Small intestine (tissue), 7 donors: ENCODE results near the gene CLASP1. TPM values are rescaled to one million over a fixed set of nuclear protein-coding genes. Genes with fewer than 3 reads are reported as not detected.

Experiments used
- DNase-seq, 2 donors: peaks; one replicate each; pipeline versions ENCODE4 v3.0.0 to v3.0.0-alpha.2; 2013
- FAIRE-seq: peaks from 2 replicates; lab custom pipeline; 2012; peaks lifted over from hg19 to GRCh38; lab: Jason Lieb, UNC
- H3K27ac ChIP-seq, 3 donors: one replicate each; pipeline ENCODE4 v1.5.1; 2013; ENCODE audit warnings: low read length in 2 of 3, mild to moderate bottlenecking in 2 of 3, control low read depth in 1 of 3, inconsistent platforms in 1 of 3, low read depth in 1 of 3, moderate library complexity in 1 of 3
- H3K27me3 ChIP-seq, 3 donors: one replicate each; pipeline ENCODE4 v1.6.1; 2013; ENCODE audit warnings: low read length in 3 of 3, inconsistent platforms in 1 of 3; ENCODE audit not compliant: control insufficient read depth in 3 of 3, insufficient read depth in 3 of 3
- H3K36me3 ChIP-seq, 3 donors: one replicate each; pipeline ENCODE4 v1.6.1; 2013; ENCODE audit warnings: low read length in 3 of 3, inconsistent platforms in 1 of 3, low read depth in 1 of 3, mild to moderate bottlenecking in 1 of 3, moderate library complexity in 1 of 3; ENCODE audit not compliant: control insufficient read depth in 3 of 3, insufficient read depth in 2 of 3
- H3K4me1 ChIP-seq, 3 donors: one replicate each; pipeline ENCODE4 v1.6.1; 2013; ENCODE audit warnings: low read length in 2 of 3, inconsistent platforms in 1 of 3, low read depth in 1 of 3, mild to moderate bottlenecking in 1 of 3, moderate library complexity in 1 of 3; ENCODE audit not compliant: control insufficient read depth in 3 of 3, insufficient read depth in 2 of 3
- H3K4me3 ChIP-seq, 3 donors: one replicate each; pipeline ENCODE4 v1.5.1; 2013; ENCODE audit warnings: low read length in 3 of 3, control low read depth in 1 of 3, inconsistent platforms in 1 of 3, low read depth in 1 of 3, mild to moderate bottlenecking in 1 of 3, moderate library complexity in 1 of 3
- H3K9me3 ChIP-seq, 2 donors: one replicate each; pipeline ENCODE4 v1.6.1; 2013; ENCODE audit warnings: low read depth in 1 of 2, low read length in 1 of 2; ENCODE audit not compliant: control insufficient read depth in 2 of 2, insufficient read depth in 1 of 2
- WGBS, 3 donors: extraction: QIAGEN DNeasy Blood & Tissue Kit; methylation state at CpG; one replicate each; pipeline ENCODE4 v1.1.7; 2013; 5-methylcytosine and 5-hydroxymethylcytosine counted together
- polyA plus RNA-seq, 4 donors: library from polyadenylated mRNA; stranded (reverse) in 3 of 4; unstranded in 1 of 4; fragments of 200-250 nt in 3 of 4; fragments of 120-200 nt in 1 of 4; gene quantifications; one replicate each; pipeline versions ENCODE4 v1.2.1 to v1.2.3, GENCODE V29; 2013
- donor health status: healthy with polysubstance abuse.
- donor health status: control.
- donor health status: control.
- donor health status: Bipolar disorder and iron deficiency.
- donor health status: healthy.

Gene CLASP1
- polyA plus RNA-seq, 4 donors = 3.5 to 24.1 (median 8.6) TPM

DNA sequence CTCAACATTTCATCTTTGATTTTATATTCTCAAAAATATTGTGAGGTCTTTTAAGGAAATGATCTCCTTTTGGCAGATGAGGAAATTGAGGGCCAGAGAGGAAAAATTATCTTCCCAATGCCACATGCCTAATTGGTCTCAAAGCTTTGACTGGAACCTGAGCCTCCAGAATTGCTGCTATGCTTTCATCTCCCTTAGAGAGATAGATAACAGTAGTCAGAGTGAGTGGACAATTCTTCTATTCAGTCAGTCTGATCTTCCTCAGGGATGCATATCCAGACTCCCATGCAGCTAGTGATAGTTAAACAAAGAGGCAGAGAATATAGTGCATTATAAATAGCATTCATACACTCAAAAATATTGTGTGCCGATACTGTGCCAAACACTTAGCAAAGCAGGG lies 3.8 kb upstream of the CLASP1 start:
- H3K27me3 ChIP-seq = no peaks in the 10 kb centered on the region
- no peaks in the 10 kb centered on the region for H3K36me3 ChIP-seq
- WGBS, 3 donors = 89 to 97% (median 93%) methylated on average over 1 of the region's 1 CpG
- FAIRE-seq = no peak
- peaks cover 0 to 8% (median 0%) of the 10 kb centered on the region in 3 donors for H3K4me1 ChIP-seq
- H3K27ac ChIP-seq = no peak overlapping the region
- H3K4me3 ChIP-seq = no peak overlapping the region
- no peak for DNase-seq
- no peaks in the 10 kb centered on the region for H3K9me3 ChIP-seq

GRCh38 chr2:121650315-121650930 lies 1.2 kb upstream of the CLASP1 start:
- DNase-seq = peak; percentile 5 to 46

DNA sequence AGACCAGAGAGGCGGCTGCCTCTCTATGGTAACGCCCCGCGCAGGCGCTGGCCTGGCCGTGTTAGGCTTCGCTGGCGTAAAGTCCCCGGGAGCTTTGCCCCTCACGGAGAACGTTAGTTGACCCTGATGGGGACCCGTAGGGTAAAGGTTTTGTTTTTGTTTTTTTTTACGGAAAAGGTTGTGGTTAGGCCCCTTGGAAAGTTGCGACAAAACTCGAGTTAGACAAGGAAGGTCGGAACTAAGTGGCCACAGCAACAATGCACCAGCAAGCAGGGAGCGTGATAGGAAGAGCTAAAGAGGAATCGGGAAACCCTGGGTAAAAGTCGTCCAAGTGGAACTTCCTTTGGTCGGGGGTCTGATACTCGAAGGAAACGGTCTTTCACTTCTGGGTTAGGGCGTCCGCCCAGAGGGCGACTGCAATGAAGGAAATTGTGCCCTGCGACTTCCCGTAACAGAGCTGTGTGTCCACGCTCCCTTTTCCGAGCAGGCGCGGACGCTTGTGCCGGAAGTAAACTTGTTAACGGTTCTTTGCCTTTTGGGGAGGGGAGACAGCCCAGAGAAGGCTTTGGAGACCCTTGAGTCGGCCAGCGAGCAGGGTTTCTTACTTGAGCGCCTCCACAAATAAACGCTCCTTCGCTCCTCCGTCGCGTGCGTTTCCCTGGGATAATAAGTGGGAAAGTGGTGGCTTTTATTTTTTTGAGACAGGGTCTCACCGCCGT lies 493 bp upstream of the CLASP1 start:
- FAIRE-seq (no peak), DNase-seq (peak; percentile 98)
- Histone ChIP-seq H3K9me3 (no peaks in the 10 kb centered on the region), H3K4me3 (peak overlapping the region; percentile 76 to 97 (median 97)), H3K4me1 (peaks cover 0 to 8% (median 3%) of the 10 kb centered on the region in 3 donors), H3K27me3 (no peaks in the 10 kb centered on the region), H3K27ac (peak overlapping the region; percentile 92 to 98 (median 93)), H3K36me3 (no peaks in the 10 kb centered on the region)
- WGBS, 3 donors = 0% methylated on average over 44 to 45 of the region's 45 CpGs

More at GRCh38 chr2:121650315-121650930, 1.2 kb upstream of the CLASP1 start:
- Histone ChIP-seq H3K27me3 (no peaks in the 10 kb centered on the region), H3K27ac (peak overlapping the region in 2 of 3 donors; percentile 93 to 98), H3K9me3 (no peaks in the 10 kb centered on the region), H3K4me3 (peak overlapping the region; percentile 76 to 97 (median 97)), H3K36me3 (no peaks in the 10 kb centered on the region), H3K4me1 (peaks cover 0 to 8% (median 3%) of the 10 kb centered on the region in 3 donors)
- WGBS, 3 donors = 1% methylated on average over 23 of the region's 23 CpGs
- FAIRE-seq = no peak

DNA sequence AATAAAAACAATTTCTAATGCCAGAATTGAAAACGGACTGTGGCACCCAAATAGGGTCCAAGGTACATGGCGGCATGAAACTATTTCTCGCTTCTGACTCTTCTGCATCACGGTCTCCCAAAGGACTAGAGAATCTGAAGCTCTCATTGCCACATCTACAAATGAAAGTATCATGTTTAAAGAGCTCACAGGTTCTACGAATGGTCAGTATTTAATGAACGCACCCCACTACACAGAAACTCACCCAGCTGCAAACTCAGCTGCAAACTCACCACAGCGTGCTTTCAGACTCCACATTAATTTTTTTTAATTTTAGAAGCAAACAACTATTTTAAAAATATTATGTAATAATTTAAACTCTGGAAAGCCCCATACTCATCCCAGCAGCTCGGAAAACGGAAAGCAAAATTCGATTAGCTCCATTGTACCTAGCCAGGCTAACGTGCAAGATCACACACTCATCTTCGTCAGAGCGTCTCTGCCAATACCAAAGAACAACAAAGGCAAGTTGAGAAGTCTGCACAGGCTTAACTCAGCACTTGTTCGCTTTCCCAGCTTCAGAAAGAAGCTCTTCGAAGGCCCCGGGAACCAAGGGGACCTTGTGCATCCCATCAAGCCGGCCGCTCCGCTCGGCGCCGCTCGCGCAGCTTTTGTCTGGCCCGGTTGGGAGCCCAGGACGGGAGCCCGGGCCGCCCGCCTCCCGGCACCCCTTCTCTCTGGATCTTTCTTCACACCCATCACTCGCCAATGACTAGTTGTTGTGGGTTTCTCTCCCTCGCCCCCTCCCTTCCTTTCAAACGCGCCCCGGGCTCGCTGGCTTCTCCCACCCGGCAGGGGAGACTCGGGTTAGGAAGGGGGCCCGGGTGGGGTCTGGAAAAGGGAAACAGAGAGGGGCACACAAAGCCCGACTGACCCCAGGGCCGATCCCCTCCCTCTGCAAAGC lies 785 bp downstream of the CLASP1 start:
- H3K27ac ChIP-seq = peak overlapping the region; percentile 92 to 98 (median 93)
- FAIRE-seq = no peak
- H3K9me3 ChIP-seq = no peaks in the 10 kb centered on the region
- peak overlapping the region; percentile 76 to 97 (median 97) for H3K4me3 ChIP-seq
- 1 to 2% (median 2%) methylated on average over 36 to 41 of the region's 41 CpGs for WGBS, 3 donors
- H3K4me1 ChIP-seq = peaks cover 0 to 8% (median 3%) of the 10 kb centered on the region in 3 donors
- no peaks in the 10 kb centered on the region for H3K36me3 ChIP-seq
- H3K27me3 ChIP-seq = no peaks in the 10 kb centered on the region
- peak; percentile 65 to 71 for DNase-seq

- DNase-seq (no peak), FAIRE-seq (no peak)
- peaks cover 0 to 1% (median 0%) of the 10 kb centered on the region in 3 donors for H3K36me3 ChIP-seq
- H3K27me3 ChIP-seq = no peaks in the 10 kb centered on the region
- no peak overlapping the region for H3K4me3 ChIP-seq
- H3K9me3 ChIP-seq = no peaks in the 10 kb centered on the region
- H3K27ac ChIP-seq = no peak overlapping the region
- H3K4me1 ChIP-seq = peaks cover 0 to 8% (median 3%) of the 10 kb centered on the region in 3 donors
- 71 to 97% (median 91%) methylated on average over 1 of the region's 1 CpG for WGBS, 3 donors
Measured at GRCh38 chr2:121647396-121647795, 1.9 kb downstream of the CLASP1 start.

DNA sequence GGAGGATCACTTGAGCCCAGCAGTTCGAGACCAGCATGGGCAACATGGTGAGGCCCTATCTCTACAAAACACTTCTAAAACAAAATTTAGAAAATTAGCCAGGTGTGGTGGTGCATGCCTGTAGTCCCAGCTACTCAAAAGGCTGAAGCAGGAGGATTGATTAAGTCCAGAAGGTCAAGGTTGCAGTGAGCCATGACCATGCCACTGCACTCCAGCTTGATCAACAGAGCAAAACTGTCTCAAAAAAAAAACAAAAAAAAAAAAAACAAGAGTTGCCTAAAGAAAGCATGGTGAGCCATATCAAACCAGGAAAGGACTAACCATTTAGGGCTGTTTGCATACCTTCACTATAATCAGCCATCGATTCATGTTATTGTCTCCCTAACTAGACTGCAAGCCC lies 4.5 kb downstream of the CLASP1 start:
- whole genome bisulfite sequencing, 3 donors = 92 to 95% (median 94%) methylated on average over 2 of the region's 2 CpGs
- Histone ChIP-seq H3K4me3 (no peak overlapping the region), H3K4me1 (peaks cover 0 to 3% (median 0%) of the 10 kb centered on the region in 3 donors), H3K27me3 (no peaks in the 10 kb centered on the region), H3K27ac (no peak overlapping the region), H3K36me3 (peaks cover 0 to 6% (median 0%) of the 10 kb centered on the region in 3 donors), H3K9me3 (no peaks in the 10 kb centered on the region)
- no peak for FAIRE-seq
- DNase-seq = no peak

DNA sequence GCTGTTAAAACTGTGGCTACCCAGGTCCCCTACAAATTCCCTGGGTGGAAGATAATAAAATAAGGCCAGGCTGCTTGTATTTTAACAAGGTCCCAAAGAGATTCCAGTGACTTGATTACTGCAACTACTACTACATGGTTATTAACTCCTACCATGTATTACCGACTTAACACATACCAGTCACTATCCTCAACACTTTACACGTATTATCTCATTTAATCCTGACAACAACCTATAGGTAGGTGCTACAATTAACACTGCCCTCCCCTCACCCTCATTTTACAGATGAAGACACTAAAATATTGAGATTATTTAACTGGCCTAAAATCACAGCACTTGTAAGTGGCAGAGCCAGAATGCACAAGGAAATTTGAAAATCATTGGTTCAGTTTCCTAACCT lies 5.4 kb downstream of the CLASP1 start:
- Histone ChIP-seq H3K36me3 (peaks cover 0 to 6% (median 0%) of the 10 kb centered on the region in 3 donors), H3K27ac (no peak overlapping the region), H3K4me3 (no peak overlapping the region), H3K4me1 (peaks cover 0 to 3% (median 0%) of the 10 kb centered on the region in 3 donors), H3K27me3 (no peaks in the 10 kb centered on the region), H3K9me3 (no peaks in the 10 kb centered on the region)
- DNase-seq (no peak), FAIRE-seq (no peak)
- 90 to 92% (median 90%) methylated on average over 2 of the region's 2 CpGs for WGBS, 3 donors
